IPS DF 6.9 (cell line): ENCODE results near the gene LMO7.

Source experiments
- DNase-seq: peaks from one replicate; pipeline ENCODE4 v3.0.0-alpha.2; 2013; ENCODE audit warnings: low read depth, low spot score
- H3K27ac ChIP-seq: one replicate; pipeline ENCODE4 v1.5.1; 2013; ENCODE audit warnings: low read length, control low read depth
- H3K27me3 ChIP-seq: 2 replicates; pipeline ENCODE4 v1.6.1; 2013; ENCODE audit warnings: mild to moderate bottlenecking, low read length; ENCODE audit not compliant: control insufficient read depth, insufficient read depth
- H3K36me3 ChIP-seq: 2 replicates; pipeline ENCODE4 v1.6.1; 2013; ENCODE audit warnings: low read length; ENCODE audit not compliant: control insufficient read depth, insufficient read depth
- H3K4me1 ChIP-seq: 2 replicates; pipeline ENCODE4 v1.6.1; 2013; ENCODE audit warnings: low read length; ENCODE audit not compliant: control insufficient read depth, insufficient read depth
- H3K4me3 ChIP-seq: 2 replicates; pipeline ENCODE4 v1.5.1; 2013; ENCODE audit warnings: mild to moderate bottlenecking, low read length
- H3K9me3 ChIP-seq: 2 replicates; pipeline ENCODE4 v1.6.1; 2013; ENCODE audit warnings: low read length, inconsistent platforms; ENCODE audit not compliant: control insufficient read depth, insufficient read depth
- WGBS: extraction: QIAGEN DNeasy Blood & Tissue Kit; methylation state at CpG from one replicate; pipeline ENCODE4 v1.1.7; 2013; ENCODE audit warnings: mixed read lengths, missing lambda C conversion rate; ENCODE audit not compliant: insufficient read length, insufficient coverage; 5-methylcytosine and 5-hydroxymethylcytosine counted together

LMO7 gene

GRCh38 chr13:75645141-75645540, 9.0 kb downstream of the LMO7 start:
- WGBS: no CpG with 5 or more reads among the region's 3 CpGs
- Histone ChIP-seq H3K36me3 (no peaks in the 10 kb centered on the region), H3K4me1 (peaks cover 1% of the 10 kb centered on the region), H3K27ac (no peak overlapping the region), H3K4me3 (no peak overlapping the region), H3K9me3 (no peaks in the 10 kb centered on the region), H3K27me3 (no peaks in the 10 kb centered on the region)
- no peak for DNase-seq

- no peaks in the 10 kb centered on the region for H3K9me3 ChIP-seq
- H3K4me1 ChIP-seq: no peaks in the 10 kb centered on the region
- H3K4me3 ChIP-seq: no peak overlapping the region
- no CpG with 5 or more reads among the region's 1 CpG for WGBS
- no peaks in the 10 kb centered on the region for H3K27me3 ChIP-seq
- no peaks in the 10 kb centered on the region for H3K36me3 ChIP-seq
- H3K27ac ChIP-seq: no peak overlapping the region
- no peak for DNase-seq
Measured at GRCh38 chr13:75647126-75647784, 11.1 kb downstream of the LMO7 start.

GRCh38 chr13:75648446-75648845, 12.3 kb downstream of the LMO7 start:
- WGBS: no CpG with 5 or more reads among the region's 2 CpGs
- Histone ChIP-seq H3K4me3 (no peak overlapping the region), H3K27me3 (no peaks in the 10 kb centered on the region), H3K4me1 (no peaks in the 10 kb centered on the region), H3K36me3 (no peaks in the 10 kb centered on the region), H3K27ac (no peak overlapping the region), H3K9me3 (no peaks in the 10 kb centered on the region)
- no peak for DNase-seq

DNA sequence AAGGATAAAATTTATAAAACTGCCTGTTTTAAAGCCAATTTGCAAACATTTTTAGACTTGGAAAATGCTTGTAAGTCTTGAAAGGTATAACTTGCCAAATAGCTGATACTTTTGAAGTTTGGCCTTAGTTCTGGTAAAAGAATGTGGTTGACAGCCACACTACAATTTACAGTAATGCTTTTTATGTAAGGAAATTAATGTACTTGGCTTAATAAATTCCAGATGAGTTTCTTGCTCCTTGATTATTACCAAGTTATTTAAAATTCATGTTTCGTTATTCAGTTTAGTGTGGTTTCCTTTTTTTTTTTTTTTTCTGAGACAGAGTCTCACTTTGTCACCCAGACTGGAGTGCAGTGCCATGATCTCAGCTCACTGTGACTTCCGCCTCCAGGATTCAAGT, 14.9 kb downstream of the LMO7 start:
- Histone ChIP-seq H3K27ac (no peak overlapping the region), H3K4me3 (no peak overlapping the region), H3K27me3 (no peaks in the 10 kb centered on the region), H3K9me3 (no peaks in the 10 kb centered on the region), H3K36me3 (no peaks in the 10 kb centered on the region), H3K4me1 (no peaks in the 10 kb centered on the region)
- no CpG with 5 or more reads among the region's 2 CpGs for WGBS
- no peak for DNase-seq

DNA sequence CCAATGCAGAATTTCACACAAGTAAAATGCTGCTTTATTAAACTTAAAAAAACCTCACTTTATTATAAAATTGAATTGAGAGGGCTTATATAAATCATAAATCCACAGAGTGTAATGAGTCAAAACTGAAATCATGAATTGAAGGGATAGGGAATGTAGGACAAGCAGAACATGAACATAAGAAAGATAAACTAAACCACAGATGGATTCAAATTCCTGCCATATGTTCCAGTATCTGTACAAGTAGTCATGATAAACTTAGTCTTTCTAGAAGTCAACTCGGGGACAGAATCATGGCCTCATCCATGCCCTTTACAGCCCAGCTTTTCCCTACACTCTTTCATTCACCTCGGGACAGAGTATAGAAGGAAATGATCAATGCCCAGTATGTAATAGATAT, 16.6 kb downstream of the LMO7 start:
- no CpG with 5 or more reads among the region's 2 CpGs for WGBS
- Histone ChIP-seq H3K4me1 (no peaks in the 10 kb centered on the region), H3K36me3 (no peaks in the 10 kb centered on the region), H3K27me3 (no peaks in the 10 kb centered on the region), H3K9me3 (no peaks in the 10 kb centered on the region), H3K4me3 (no peak overlapping the region), H3K27ac (no peak overlapping the region)
- DNase-seq: no peak

DNA sequence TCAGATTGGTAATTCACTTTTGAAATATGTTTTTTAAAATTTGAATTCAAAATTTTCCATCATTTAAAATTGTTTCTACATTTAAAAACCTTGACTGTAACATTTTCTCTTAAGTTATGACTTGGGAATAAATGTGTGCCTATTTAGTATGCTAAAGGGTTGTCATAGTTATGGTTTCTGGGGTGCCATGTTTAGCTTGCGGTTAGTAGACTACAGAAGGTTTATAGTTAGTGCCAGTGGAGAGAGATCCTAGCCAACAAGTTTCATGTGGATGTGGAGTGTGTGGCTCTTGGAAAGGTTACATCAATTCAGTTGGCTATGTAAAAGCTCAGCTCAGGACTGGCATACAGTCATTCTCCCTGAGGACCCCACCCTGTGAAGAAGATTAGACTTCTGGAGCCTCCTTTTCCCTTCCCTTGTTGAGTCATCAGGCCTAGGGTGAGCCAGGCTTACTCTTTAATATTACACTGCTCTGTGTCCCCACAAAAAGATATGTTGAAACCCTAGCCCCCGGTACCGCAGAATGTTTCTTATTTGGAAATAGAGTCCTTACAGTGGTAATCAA, 20.4 kb downstream of the LMO7 start:
- WGBS: no CpG with 5 or more reads among the region's 3 CpGs
- Histone ChIP-seq H3K36me3 (no peaks in the 10 kb centered on the region), H3K4me1 (no peaks in the 10 kb centered on the region), H3K27me3 (no peaks in the 10 kb centered on the region), H3K4me3 (no peak overlapping the region), H3K27ac (no peak overlapping the region), H3K9me3 (no peaks in the 10 kb centered on the region)
- no peak for DNase-seq

DNA sequence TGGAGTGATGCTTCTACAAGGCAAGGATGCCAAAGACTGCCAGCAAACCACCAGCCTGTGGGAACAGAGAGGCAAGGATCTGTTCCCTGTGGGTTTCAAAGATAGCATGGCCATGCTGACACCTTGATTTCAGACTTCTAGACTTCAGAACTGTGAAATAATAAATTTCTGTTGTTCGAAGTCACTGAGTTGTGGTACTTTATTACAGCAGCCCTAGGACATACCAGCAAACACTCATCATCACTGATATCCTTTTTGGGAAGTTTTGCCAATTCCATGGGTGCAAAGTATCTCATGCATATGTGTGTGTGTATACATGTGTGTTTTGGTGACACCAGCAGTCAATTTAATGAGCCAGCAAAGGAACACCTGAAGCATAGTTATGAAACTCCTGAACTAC, 21.0 kb downstream of the LMO7 start:
- Histone ChIP-seq H3K27ac (no peak overlapping the region), H3K4me3 (no peak overlapping the region), H3K9me3 (no peaks in the 10 kb centered on the region), H3K4me1 (no peaks in the 10 kb centered on the region), H3K27me3 (no peaks in the 10 kb centered on the region), H3K36me3 (no peaks in the 10 kb centered on the region)
- DNase-seq: no peak
- WGBS: no CpG with 5 or more reads among the region's 1 CpG

- H3K4me1 ChIP-seq: no peaks in the 10 kb centered on the region
- no peak overlapping the region for H3K4me3 ChIP-seq
- no CpG with 5 or more reads among the region's 3 CpGs for WGBS
- H3K27me3 ChIP-seq: no peaks in the 10 kb centered on the region
- DNase-seq: no peak
- H3K36me3 ChIP-seq: no peaks in the 10 kb centered on the region
- H3K27ac ChIP-seq: no peak overlapping the region
- H3K9me3 ChIP-seq: no peaks in the 10 kb centered on the region
Measured at GRCh38 chr13:75660694-75661093, 24.6 kb downstream of the LMO7 start.

DNA sequence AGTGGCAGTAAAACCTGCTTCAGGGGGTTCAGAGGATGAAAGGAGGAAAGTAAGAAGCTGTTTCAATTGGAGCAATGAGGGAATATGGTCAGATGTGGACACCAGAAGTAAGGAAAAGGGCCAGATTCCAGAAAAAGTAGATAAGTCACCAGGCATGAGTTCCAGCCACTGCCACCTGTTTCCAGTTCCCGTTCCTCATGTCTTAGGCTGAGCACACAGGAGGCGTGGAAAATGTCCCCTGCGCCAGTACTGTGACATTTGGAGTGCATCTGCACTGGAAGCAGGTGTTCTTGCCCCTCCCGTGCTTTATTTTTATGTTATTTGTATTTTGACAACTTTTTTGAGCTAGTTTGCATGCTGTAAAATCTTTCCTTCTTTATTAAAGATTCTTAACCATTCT, 25.3 kb downstream of the LMO7 start:
- Histone ChIP-seq H3K36me3 (no peaks in the 10 kb centered on the region), H3K4me3 (no peak overlapping the region), H3K27ac (no peak overlapping the region), H3K9me3 (no peaks in the 10 kb centered on the region), H3K4me1 (no peaks in the 10 kb centered on the region), H3K27me3 (no peaks in the 10 kb centered on the region)
- no CpG with 5 or more reads among the region's 4 CpGs for WGBS
- no peak for DNase-seq

GRCh38 chr13:75666646-75667351, 30.7 kb downstream of the LMO7 start:
- Histone ChIP-seq H3K27ac (no peak overlapping the region), H3K4me3 (no peak overlapping the region), H3K4me1 (no peaks in the 10 kb centered on the region), H3K36me3 (no peaks in the 10 kb centered on the region), H3K27me3 (no peaks in the 10 kb centered on the region), H3K9me3 (no peaks in the 10 kb centered on the region)
- no peak for DNase-seq
- no CpG with 5 or more reads among the region's 1 CpG for WGBS

DNA sequence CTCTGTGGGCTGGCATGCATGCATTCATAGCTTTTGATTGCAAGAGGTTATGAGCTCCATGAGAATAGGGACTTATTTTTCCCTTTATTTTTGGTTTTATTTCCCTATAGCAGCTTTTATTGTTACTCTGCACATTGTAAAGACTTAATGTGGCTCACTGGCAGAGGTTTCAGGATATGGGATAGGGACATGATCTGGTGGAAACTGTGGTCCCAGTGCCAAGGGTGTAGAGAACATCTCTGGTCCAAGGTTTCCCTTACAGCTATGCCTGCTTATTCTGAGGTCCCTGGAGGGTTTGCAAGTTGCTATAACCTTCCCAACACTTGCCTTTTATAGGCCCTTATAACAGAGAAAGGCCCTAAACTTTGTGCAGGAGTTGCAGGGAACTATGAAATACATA, 33.6 kb downstream of the LMO7 start:
- Histone ChIP-seq H3K27ac (no peak overlapping the region), H3K9me3 (no peaks in the 10 kb centered on the region), H3K4me3 (no peak overlapping the region), H3K36me3 (no peaks in the 10 kb centered on the region), H3K4me1 (no peaks in the 10 kb centered on the region), H3K27me3 (no peaks in the 10 kb centered on the region)
- no peak for DNase-seq
